Measurements from ENCODE around the gene HMCN2.

Gene HMCN2

DNA sequence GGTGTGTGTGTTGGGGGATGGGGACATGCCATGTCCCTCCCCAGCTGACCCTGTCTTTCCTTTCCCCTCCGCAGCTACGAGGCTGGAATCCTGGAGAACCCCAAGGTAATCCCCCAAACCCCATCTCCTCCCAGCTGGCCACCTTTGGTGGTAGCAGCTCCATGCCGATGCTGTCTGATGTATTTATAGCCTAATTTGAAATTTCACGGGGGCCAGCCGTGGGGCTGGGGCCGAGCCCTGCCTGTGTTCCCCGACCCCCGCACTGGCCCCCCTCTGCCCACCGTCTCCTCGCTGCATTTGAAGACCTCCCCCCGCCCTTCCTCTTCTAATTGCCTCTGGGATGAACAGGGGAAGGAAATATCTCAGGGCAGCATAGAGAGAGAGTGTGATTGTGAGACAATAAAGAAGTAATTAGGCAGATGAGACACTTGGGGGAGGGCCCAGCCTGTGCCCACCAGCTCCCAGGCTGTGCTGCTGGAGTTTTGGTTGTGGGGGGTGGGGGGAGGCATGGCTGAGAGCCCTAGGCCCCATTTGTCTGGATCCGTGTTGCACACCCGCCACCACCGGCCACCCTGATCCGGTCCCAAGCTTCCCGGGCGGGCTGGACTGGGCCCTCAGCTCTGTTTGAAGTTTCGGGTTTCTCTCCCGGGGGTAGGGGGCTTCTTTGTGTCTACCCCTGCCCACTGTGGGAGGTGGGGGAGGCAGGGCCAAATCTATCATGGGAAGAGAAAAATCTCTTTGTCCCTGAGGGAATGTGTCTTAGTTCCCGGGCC, 206.0 kb downstream of the HMCN2 start:
- H3K4me3 Mint-ChIP-seq, result no peak overlapping the region
- no peak overlapping the region for H3K27ac Mint-ChIP-seq
- H3K9me3 Mint-ChIP-seq, result no peaks in the 10 kb centered on the region
- ATAC-seq (replicated peaks) (no peak), DNase-seq (no peak)
- peaks cover 0 to 3% of the 10 kb centered on the region in 2 donors for H3K4me1 Mint-ChIP-seq (ENCODE audit: low read depth in 2 of 2)
- H3K36me3 Mint-ChIP-seq (ENCODE audit: insufficient read depth), result no peaks in the 10 kb centered on the region
- peaks cover 41 to 93% of the 10 kb centered on the region in 2 donors for H3K27me3 Mint-ChIP-seq

DNA sequence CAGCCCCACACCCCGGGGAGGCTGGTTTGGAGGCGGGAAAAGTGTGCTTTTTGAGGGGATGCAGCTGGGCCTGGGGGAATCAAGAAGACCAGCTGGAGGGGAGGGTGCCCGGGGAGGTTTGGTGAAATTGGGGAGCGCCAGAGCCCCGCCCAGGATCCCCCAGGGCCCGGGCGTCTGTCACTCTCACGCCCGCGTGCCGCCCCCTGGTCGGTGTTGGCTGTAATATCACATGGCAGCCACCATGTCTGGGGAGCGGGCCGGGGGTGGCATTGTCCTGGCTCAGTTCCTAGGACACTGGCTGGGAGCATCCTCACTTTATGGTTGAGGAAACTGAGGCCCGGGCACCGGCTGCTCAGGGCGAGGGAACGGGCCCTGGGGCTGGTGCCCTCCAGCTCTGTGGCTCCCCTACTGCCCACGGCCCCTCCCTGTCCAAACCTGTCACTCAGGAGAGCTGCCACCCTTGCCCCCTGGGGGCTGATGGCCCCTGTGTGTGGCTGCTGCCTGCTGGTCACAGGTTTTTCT, 206.7 kb downstream of the HMCN2 start:
- Mint-ChIP-seq H3K27ac (no peak overlapping the region), H3K9me3 (no peaks in the 10 kb centered on the region), H3K27me3 (peaks cover 38 to 93% of the 10 kb centered on the region in 2 donors), H3K36me3 (ENCODE audit: insufficient read depth) (no peaks in the 10 kb centered on the region), H3K4me1 (ENCODE audit: low read depth in 2 of 2) (peaks cover 0 to 3% of the 10 kb centered on the region in 2 donors), H3K4me3 (no peak overlapping the region)
- DNase-seq (no peak), ATAC-seq (replicated peaks) (no peak)

DNA sequence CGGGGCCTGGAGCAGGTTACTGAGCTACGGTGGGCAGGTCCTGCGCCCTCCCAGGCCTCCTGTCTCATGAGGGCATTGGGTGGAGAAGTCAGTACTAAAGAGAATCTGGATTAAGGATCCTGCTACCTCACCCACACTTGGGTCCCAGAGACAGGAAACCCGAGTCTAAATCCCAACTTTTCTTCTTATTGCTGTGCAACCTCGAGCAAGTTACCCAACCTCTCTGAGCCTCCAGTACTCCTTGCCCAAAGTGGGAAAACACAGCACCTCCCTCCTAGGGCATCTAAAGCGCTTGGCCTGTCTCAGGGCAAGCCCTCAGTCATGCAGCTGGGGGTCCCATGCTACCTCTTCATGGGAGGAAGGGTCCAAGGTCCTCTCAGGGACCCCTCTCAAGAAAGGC, 207.4 kb downstream of the HMCN2 start:
- no peak overlapping the region for H3K4me3 Mint-ChIP-seq
- H3K4me1 Mint-ChIP-seq (ENCODE audit: low read depth in 2 of 2), result peaks cover 0 to 3% of the 10 kb centered on the region in 2 donors
- H3K9me3 Mint-ChIP-seq, result no peaks in the 10 kb centered on the region
- no peaks in the 10 kb centered on the region for H3K36me3 Mint-ChIP-seq (ENCODE audit: insufficient read depth)
- no peak overlapping the region for H3K27ac Mint-ChIP-seq
- peaks cover 31 to 90% of the 10 kb centered on the region in 2 donors for H3K27me3 Mint-ChIP-seq
- DNase-seq (no peak), ATAC-seq (replicated peaks) (no peak)

GRCh38 chr9:130473566-130473965, 208.0 kb downstream of the HMCN2 start:
- no peaks in the 10 kb centered on the region for H3K9me3 Mint-ChIP-seq
- H3K4me3 Mint-ChIP-seq, result no peak overlapping the region
- no peak for ATAC-seq (replicated peaks)

DNA sequence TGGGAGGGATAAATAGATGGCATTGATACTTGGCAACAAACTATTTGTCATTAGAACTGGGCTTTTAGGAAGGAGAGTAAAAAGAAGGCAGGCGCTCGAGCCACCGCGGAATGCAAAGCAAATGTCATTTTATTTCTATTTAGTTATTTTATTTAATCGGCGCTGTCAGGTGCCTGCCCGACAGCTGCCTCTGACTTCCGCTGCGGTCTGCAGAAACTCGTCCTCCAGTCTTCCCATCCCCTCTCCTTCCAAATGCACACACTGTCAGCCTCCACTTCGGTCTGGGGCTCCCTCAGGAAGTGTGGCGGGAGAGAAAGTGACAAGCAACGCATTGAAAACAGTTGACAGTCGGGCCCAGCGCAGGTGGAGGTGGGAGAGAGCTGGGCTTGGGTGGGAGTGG, 208.5 kb downstream of the HMCN2 start:
- H3K4me1 Mint-ChIP-seq (ENCODE audit: low read depth in 2 of 2), result peaks cover 0 to 3% of the 10 kb centered on the region in 2 donors
- H3K9me3 Mint-ChIP-seq, result no peaks in the 10 kb centered on the region
- peaks cover 28 to 85% of the 10 kb centered on the region in 2 donors for H3K27me3 Mint-ChIP-seq
- H3K27ac Mint-ChIP-seq, result no peak overlapping the region
- ATAC-seq (replicated peaks) (no peak), DNase-seq (no peak)
- no peaks in the 10 kb centered on the region for H3K36me3 Mint-ChIP-seq (ENCODE audit: insufficient read depth)
- H3K4me3 Mint-ChIP-seq, result no peak overlapping the region

More at GRCh38 chr9:130473566-130473965, 208.0 kb downstream of the HMCN2 start:
- Mint-ChIP-seq H3K4me1 (ENCODE audit: low read depth in 2 of 2) (peaks cover 0 to 3% of the 10 kb centered on the region in 2 donors), H3K27ac (no peak overlapping the region), H3K27me3 (peaks cover 30 to 87% of the 10 kb centered on the region in 2 donors), H3K36me3 (ENCODE audit: insufficient read depth) (no peaks in the 10 kb centered on the region)
- DNase-seq, result no peak

- Mint-ChIP-seq H3K36me3 (ENCODE audit: insufficient read depth) (no peaks in the 10 kb centered on the region), H3K4me3 (no peak overlapping the region), H3K27ac (no peak overlapping the region), H3K4me1 (ENCODE audit: low read depth in 2 of 2) (peaks cover 0 to 3% of the 10 kb centered on the region in 2 donors), H3K9me3 (no peaks in the 10 kb centered on the region), H3K27me3 (peaks cover 26 to 74% of the 10 kb centered on the region in 2 donors)
- no peak for DNase-seq
- no peak for ATAC-seq (replicated peaks)
Measured at GRCh38 chr9:130476151-130476730, 210.7 kb downstream of the HMCN2 start.

DNA sequence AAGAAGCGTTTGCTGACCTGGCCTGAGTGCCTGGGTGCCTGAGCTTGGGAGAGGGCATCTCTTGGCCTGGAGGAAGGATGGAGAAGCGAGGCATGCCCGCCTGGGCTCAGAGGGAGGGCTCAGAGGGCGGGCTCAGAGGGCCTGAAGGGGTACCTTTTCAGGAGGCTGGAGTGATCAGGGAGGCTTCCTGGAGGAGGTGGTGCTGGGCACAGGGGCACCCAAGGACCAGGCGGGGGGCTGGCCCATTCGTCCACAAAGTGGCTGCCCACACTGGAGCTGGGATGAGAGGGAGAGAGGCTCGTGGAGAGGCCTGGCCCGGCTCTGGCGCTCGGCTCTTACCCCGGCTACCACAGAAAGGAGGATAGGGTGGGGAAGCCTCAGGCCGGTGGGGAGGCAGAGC, 212.0 kb downstream of the HMCN2 start:
- DNase-seq, result no peak
- H3K9me3 Mint-ChIP-seq, result no peaks in the 10 kb centered on the region
- no peak overlapping the region for H3K27ac Mint-ChIP-seq
- peaks cover 0 to 3% of the 10 kb centered on the region in 2 donors for H3K4me1 Mint-ChIP-seq (ENCODE audit: low read depth in 2 of 2)
- no peak overlapping the region for H3K4me3 Mint-ChIP-seq
- no peak for ATAC-seq (replicated peaks)
- peaks cover 14 to 73% of the 10 kb centered on the region in 2 donors for H3K27me3 Mint-ChIP-seq
- no peaks in the 10 kb centered on the region for H3K36me3 Mint-ChIP-seq (ENCODE audit: insufficient read depth)

- H3K27ac Mint-ChIP-seq, result no peak overlapping the region
- no peaks in the 10 kb centered on the region for H3K36me3 Mint-ChIP-seq (ENCODE audit: insufficient read depth)
- peaks cover 0 to 3% of the 10 kb centered on the region in 2 donors for H3K4me1 Mint-ChIP-seq (ENCODE audit: low read depth in 2 of 2)
- no peaks in the 10 kb centered on the region for H3K9me3 Mint-ChIP-seq
- no peak for ATAC-seq (replicated peaks)
- no peak overlapping the region for H3K4me3 Mint-ChIP-seq
- DNase-seq, result no peak
- H3K27me3 Mint-ChIP-seq, result peaks cover 14 to 73% of the 10 kb centered on the region in 2 donors
Measured at GRCh38 chr9:130478152-130478551, 212.6 kb downstream of the HMCN2 start.

DNA sequence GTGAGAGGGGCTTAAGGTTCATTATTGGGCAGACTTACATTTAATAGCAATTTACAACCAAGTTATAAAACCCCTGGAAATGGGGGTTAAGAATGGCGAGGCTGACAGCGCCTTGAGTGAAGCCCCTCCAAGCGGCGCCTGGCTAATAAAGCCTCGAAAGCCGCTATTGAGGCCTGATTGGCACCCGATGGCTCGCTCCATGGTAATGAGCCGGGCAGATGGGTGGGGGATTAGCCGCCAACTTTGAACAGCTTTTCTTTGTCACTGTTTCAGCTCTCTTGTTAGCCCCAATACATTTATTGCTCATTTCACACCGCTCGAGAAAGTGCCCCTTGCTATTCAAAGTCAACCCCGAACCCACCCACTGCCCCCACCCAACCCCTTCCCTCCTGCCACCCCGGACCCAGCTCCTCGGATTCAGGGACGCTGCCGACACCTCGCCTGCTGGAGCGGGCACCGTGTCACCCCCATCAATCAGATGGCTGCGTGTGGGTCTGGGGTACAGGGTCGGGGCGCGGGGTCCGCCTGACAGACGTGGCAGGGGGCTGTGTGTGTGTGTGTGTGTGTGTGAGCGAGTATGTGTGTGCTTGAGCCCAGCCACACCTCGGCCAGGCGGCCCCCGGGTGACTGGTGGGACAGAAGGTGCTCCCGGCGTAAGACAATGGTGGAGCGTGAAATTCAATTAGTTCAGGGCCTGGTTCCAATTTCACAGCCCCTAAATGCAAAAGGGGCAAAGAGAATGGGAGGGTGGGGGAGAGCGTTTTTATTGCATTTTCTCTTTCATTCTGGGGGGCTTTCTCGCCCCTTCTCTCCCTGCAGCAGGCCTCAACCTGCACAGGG, 213.4 kb downstream of the HMCN2 start:
- no peak overlapping the region for H3K4me3 Mint-ChIP-seq
- H3K9me3 Mint-ChIP-seq, result no peaks in the 10 kb centered on the region
- DNase-seq (no peak), ATAC-seq (replicated peaks) (no peak)
- no peaks in the 10 kb centered on the region for H3K36me3 Mint-ChIP-seq (ENCODE audit: insufficient read depth)
- H3K27me3 Mint-ChIP-seq, result peaks cover 21 to 78% of the 10 kb centered on the region in 2 donors
- H3K4me1 Mint-ChIP-seq (ENCODE audit: low read depth in 2 of 2), result peaks cover 0 to 3% of the 10 kb centered on the region in 2 donors
- no peak overlapping the region for H3K27ac Mint-ChIP-seq

DNA sequence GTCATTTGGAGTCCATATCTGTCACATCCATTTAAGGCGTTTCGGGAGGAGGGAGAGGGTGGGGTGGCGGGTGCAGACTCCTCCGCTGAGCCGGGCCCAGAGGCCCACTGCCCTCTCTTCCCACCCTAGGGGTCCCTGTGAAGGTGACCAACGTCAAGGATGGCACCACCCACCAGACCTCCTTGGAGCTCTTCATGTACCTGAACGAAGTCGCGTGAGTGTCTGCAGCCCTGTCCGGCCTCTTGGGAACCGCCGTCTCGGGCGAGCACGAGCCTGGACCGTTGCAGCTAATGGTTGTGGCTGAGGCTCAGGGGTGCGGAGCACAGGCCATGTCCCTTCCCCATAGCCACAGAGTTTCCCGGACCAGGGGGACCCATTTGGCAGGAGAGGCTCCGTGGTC, 214.0 kb downstream of the HMCN2 start:
- no peak for DNase-seq
- ATAC-seq (replicated peaks), result no peak
- H3K36me3 Mint-ChIP-seq (ENCODE audit: insufficient read depth), result no peaks in the 10 kb centered on the region
- H3K9me3 Mint-ChIP-seq, result no peaks in the 10 kb centered on the region
- H3K4me1 Mint-ChIP-seq (ENCODE audit: low read depth in 2 of 2), result no peaks in the 10 kb centered on the region
- H3K4me3 Mint-ChIP-seq, result no peak overlapping the region
- no peak overlapping the region for H3K27ac Mint-ChIP-seq
- peaks cover 27 to 78% of the 10 kb centered on the region in 2 donors for H3K27me3 Mint-ChIP-seq

- Mint-ChIP-seq H3K9me3 (no peaks in the 10 kb centered on the region), H3K4me1 (ENCODE audit: low read depth in 2 of 2) (no peaks in the 10 kb centered on the region), H3K4me3 (no peak overlapping the region), H3K27me3 (peaks cover 31 to 78% of the 10 kb centered on the region in 2 donors), H3K27ac (no peak overlapping the region), H3K36me3 (ENCODE audit: insufficient read depth) (no peaks in the 10 kb centered on the region)
- DNase-seq (no peak), ATAC-seq (replicated peaks) (no peak)
Measured at GRCh38 chr9:130480673-130481072, 215.1 kb downstream of the HMCN2 start.

DNA sequence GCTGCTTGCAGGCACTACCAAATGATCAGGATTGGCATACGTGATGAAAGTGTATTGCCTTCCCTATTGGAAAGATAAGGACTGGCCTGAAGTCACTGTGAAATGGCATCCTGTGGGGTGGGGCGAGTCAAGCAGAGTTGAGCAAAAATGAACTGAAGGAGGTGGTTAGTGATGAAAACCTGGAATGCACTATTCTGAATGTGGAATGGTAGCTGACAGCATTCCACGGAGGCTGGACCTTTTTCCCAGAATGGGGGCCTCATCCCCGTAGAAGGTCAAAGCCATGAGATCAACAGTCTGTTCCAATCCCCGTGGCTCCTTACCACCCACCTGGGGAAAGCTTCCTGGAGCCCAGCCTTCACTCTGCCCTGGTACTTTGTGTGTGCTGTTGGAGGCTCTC, 216.9 kb downstream of the HMCN2 start:
- Mint-ChIP-seq H3K9me3 (no peaks in the 10 kb centered on the region), H3K27ac (no peak overlapping the region), H3K4me1 (ENCODE audit: low read depth in 2 of 2) (no peaks in the 10 kb centered on the region), H3K36me3 (ENCODE audit: insufficient read depth) (no peaks in the 10 kb centered on the region), H3K27me3 (peaks cover 31 to 72% of the 10 kb centered on the region in 2 donors), H3K4me3 (no peak overlapping the region)
- DNase-seq (no peak), ATAC-seq (replicated peaks) (no peak)

GRCh38 chr9:130483371-130483971, 217.9 kb downstream of the HMCN2 start:
- ATAC-seq (replicated peaks) (no peak), DNase-seq (no peak)
- Mint-ChIP-seq H3K36me3 (ENCODE audit: insufficient read depth) (no peaks in the 10 kb centered on the region), H3K4me1 (ENCODE audit: low read depth in 2 of 2) (no peaks in the 10 kb centered on the region), H3K4me3 (no peak overlapping the region), H3K27ac (no peak overlapping the region), H3K9me3 (no peaks in the 10 kb centered on the region), H3K27me3 (peaks cover 31 to 79% of the 10 kb centered on the region in 2 donors)
